Measurements from ENCODE around the gene B9D1.

- TF ChIP-seq POLR2AphosphoS5 (IDR thresholded peaks at IDR 0.05; ENCODE audit: low read depth, low read length) (no peak), TAF1 (IDR thresholded peaks at IDR 0.05; ENCODE audit: borderline replicate concordance, insufficient read depth, low read length) (no peak), REST (IDR thresholded peaks at IDR 0.05; ENCODE audit: insufficient read depth in 1 of 2, low read depth in 2 of 2, low read length in 2 of 2) (no peak)
Measured at GRCh38 chr17:19316761-19317358, 45.7 kb downstream of the B9D1 start.

All from PFSK-1 (cell line).